Large intestine (tissue), 3 donors: ENCODE results near the gene DTNB. TPM values are rescaled to one million over a fixed set of nuclear protein-coding genes. Genes with fewer than 3 reads are reported as not detected.

Experiments used
- DNase-seq, 2 donors: peaks; one replicate each; pipeline versions ENCODE4 v3.0.0 to v3.0.0-alpha.2; 2013
- H3K27ac ChIP-seq: one replicate; pipeline ENCODE4 v1.5.1; 2013; ENCODE audit warnings: low read length
- H3K27me3 ChIP-seq: 2 replicates; pipeline ENCODE4 v1.6.1; 2013; ENCODE audit warnings: low read length; ENCODE audit not compliant: control insufficient read depth, insufficient read depth
- H3K36me3 ChIP-seq: 2 replicates; pipeline ENCODE4 v1.6.1; 2013; ENCODE audit warnings: low read length; ENCODE audit not compliant: control insufficient read depth, insufficient read depth
- H3K4me1 ChIP-seq: one replicate; pipeline ENCODE4 v1.6.1; 2013; ENCODE audit warnings: low read length; ENCODE audit not compliant: control insufficient read depth, insufficient read depth
- H3K4me3 ChIP-seq: one replicate; pipeline ENCODE4 v1.5.1; 2013; ENCODE audit warnings: low read length
- H3K9me3 ChIP-seq: one replicate; pipeline ENCODE4 v1.6.1; 2013; ENCODE audit warnings: mild to moderate bottlenecking, low read depth, low read length, moderate library complexity; ENCODE audit not compliant: control insufficient read depth
- WGBS: methylation state at CpG from one replicate; pipeline ENCODE4 v1.1.5; 2013; ENCODE audit warnings: low lambda C conversion rate; ENCODE audit not compliant: insufficient coverage; 5-methylcytosine and 5-hydroxymethylcytosine counted together
- polyA plus RNA-seq: library from polyadenylated mRNA; unstranded; fragments of 120-200 nt; gene quantifications from one replicate; pipeline ENCODE4 v1.2.1, GENCODE V29; 2013

The DTNB gene
- polyA plus RNA-seq, 1 donor, result 6.8 TPM

- no peak for DNase-seq
- no peak overlapping the region for H3K4me3 ChIP-seq
- no CpG with 5 or more reads among the region's 17 CpGs for WGBS
- H3K9me3 ChIP-seq, result no peaks in the 10 kb centered on the region
- no peaks in the 10 kb centered on the region for H3K36me3 ChIP-seq
- H3K27me3 ChIP-seq, result no peaks in the 10 kb centered on the region
- H3K27ac ChIP-seq, result no peak overlapping the region
- H3K4me1 ChIP-seq, result peaks cover 46% of the 10 kb centered on the region
Measured at GRCh38 chr2:25375371-25375988, 297.9 kb downstream of the DTNB start.

DNA sequence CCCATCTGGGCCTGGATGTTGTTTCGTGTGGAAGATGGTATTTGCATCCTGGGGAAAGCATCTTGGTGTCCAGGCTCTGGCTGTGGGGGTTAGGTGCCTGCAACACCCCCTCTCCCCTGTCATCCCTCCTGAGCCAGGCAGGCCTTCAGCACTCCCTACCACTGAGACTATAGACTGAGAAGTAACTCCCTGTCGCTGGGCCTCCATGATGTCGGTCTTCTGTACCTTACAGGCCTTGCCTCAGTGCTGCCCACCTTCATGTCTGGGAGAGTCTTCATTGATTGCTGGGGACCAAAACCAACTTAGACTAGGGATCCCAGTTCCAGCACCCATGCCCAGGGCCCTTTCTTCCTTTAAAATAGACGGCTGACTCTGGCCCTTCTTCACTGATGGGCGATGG, 298.6 kb downstream of the DTNB start:
- Histone ChIP-seq H3K27me3 (no peaks in the 10 kb centered on the region), H3K9me3 (no peaks in the 10 kb centered on the region), H3K4me1 (peaks cover 52% of the 10 kb centered on the region), H3K27ac (no peak overlapping the region), H3K4me3 (no peak overlapping the region), H3K36me3 (no peaks in the 10 kb centered on the region)
- no CpG with 5 or more reads among the region's 5 CpGs for WGBS
- DNase-seq, result no peak

- Histone ChIP-seq H3K9me3 (no peaks in the 10 kb centered on the region), H3K27me3 (no peaks in the 10 kb centered on the region), H3K4me1 (peaks cover 55% of the 10 kb centered on the region), H3K27ac (no peak overlapping the region), H3K36me3 (no peaks in the 10 kb centered on the region), H3K4me3 (no peak overlapping the region)
- no peak for DNase-seq
- no CpG with 5 or more reads among the region's 4 CpGs for WGBS
Measured at GRCh38 chr2:25374411-25374810, 299.0 kb downstream of the DTNB start.

- no CpG with 5 or more reads among the region's 20 CpGs for WGBS
- DNase-seq, result no peak
- no peaks in the 10 kb centered on the region for H3K9me3 ChIP-seq
- peaks cover 55% of the 10 kb centered on the region for H3K4me1 ChIP-seq
- no peaks in the 10 kb centered on the region for H3K27me3 ChIP-seq
- no peaks in the 10 kb centered on the region for H3K36me3 ChIP-seq
- no peak overlapping the region for H3K27ac ChIP-seq
- H3K4me3 ChIP-seq, result no peak overlapping the region
Measured at GRCh38 chr2:25373269-25373981, 300.0 kb downstream of the DTNB start.

DNA sequence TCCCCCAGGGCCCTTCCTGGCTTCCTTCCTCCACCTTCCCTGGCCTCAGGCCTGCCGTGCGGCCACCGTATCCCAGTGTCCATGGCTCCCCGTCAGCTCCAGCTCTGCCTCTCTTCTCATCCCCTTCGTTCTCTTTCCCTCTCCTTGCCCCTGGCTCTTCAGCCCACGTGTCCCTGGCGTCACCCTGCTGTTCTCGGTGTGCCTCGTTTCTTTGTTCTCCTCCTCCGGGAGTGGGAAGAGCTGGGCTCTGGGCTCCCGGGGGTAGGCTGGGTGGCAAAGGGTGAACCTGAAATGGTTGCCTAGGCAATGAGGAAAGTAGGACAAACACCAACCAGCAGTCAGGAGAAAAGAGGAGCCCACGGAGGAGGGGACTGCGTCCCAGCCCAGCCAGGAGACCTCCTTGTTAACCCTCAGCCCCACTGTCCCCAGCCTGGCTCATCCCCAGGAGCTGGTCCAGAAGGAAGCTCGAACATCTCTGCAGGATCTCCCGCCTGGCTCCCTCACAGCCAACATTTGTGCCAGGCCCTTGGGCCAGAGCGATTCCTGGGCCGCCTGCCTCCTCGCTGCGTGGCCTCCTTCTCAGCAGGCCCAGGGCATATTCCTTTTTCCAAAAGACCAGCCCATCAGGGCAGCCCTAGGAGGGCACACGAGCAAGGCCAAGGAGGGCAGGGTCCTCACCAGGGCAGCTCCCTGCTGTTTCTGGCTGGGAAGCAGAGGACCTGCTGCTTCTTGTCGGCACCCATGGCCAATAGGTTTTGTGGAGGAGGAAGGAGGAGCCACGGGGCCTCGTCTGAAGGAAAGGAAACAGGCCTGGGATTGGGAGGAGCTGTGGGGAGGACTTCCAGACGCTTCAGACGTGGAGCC, 300.7 kb downstream of the DTNB start:
- Histone ChIP-seq H3K4me1 (peaks cover 55% of the 10 kb centered on the region), H3K36me3 (no peaks in the 10 kb centered on the region), H3K4me3 (no peak overlapping the region), H3K27me3 (no peaks in the 10 kb centered on the region), H3K9me3 (no peaks in the 10 kb centered on the region), H3K27ac (peak overlapping the region; percentile 29)
- peak in 1 of 2 donors; percentile 33 for DNase-seq
- 53% methylated on average over 4 of the region's 25 CpGs for WGBS

DNA sequence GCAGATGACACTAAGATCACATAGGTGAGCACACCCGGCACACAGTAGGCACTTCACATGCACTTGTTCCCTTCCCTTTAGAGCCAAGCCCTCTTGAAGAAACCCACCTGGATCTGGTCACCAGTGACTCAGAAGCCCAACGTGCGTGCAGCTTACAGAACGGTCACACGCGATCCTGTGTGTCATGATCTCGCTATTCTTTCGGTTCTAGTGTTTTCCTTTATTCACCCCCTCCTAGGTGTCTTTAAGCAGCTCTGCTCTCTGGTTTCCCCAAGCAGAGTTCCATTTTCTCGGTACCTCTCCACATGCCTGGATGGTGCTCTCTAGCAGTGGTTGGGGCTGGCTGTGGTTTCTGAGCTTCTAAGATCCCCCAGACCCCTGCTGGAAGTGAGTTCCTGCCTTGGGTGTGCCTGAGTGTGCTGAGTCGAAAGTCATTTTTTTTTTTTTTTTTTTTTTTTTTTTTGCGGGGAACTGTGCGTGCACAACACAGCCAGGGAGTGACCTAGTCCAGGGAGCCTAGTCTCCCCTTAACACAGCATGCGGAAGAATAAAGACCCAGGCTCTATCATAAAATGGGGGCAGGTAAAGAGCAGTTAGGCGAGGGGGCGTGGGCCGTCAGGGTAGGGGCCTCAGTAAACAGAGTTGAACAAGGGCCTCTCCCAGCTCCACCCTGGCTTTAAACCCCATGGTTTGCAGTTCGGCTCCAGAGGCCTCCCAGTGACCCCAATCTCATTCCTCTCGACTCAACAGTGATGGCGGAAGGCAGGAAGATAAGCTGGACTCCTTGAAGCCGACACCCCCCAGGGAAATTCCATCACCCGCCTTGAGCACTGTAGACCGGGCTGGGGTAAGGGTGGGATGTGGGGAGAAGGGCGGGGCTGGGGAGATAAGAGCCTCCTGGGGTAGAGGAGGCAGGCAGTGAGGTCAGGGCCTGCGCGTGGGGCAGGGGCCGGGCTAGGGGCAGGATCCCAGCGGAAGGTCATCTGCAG, 301.8 kb downstream of the DTNB start:
- DNase-seq, result peak; percentile 70 to 85
- no peaks in the 10 kb centered on the region for H3K36me3 ChIP-seq
- H3K9me3 ChIP-seq, result no peaks in the 10 kb centered on the region
- no peaks in the 10 kb centered on the region for H3K27me3 ChIP-seq
- H3K4me3 ChIP-seq, result no peak overlapping the region
- H3K4me1 ChIP-seq, result peaks cover 47% of the 10 kb centered on the region
- peak overlapping the region; percentile 29 for H3K27ac ChIP-seq
- 76% methylated on average over 5 of the region's 27 CpGs for WGBS

DNA sequence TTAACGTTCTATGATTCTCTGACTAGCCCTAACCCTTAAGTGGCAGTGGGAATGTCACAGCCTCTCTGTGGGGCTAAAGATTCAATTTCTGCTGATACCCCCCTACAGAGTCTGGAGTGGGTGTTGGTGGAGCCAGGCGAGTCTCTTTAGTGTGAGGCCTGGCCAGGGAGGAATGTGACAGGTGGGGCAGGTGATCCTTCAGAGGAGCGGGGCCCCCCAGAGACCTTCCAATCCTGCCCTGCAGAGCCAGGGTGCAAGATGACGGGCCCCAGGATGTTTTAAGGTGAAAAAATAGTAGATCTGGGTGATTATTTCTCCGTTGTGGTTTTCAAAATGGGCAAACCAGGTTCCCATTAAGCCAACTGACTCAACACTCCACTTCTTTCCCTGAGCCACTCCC, 303.5 kb downstream of the DTNB start:
- no peak for DNase-seq
- no peak overlapping the region for H3K27ac ChIP-seq

GRCh38 chr2:25369439-25369838, 303.9 kb downstream of the DTNB start:
- H3K4me1 ChIP-seq, result peaks cover 36% of the 10 kb centered on the region
- no peaks in the 10 kb centered on the region for H3K9me3 ChIP-seq
- H3K4me3 ChIP-seq, result no peak overlapping the region
- H3K27me3 ChIP-seq, result no peaks in the 10 kb centered on the region
- no peak overlapping the region for H3K27ac ChIP-seq
- no CpG with 5 or more reads among the region's 4 CpGs for whole genome bisulfite sequencing
- DNase-seq, result no peak
- H3K36me3 ChIP-seq, result no peaks in the 10 kb centered on the region

More for the DNA sequence above, 303.5 kb downstream of the DTNB start:
- Histone ChIP-seq H3K4me3 (no peak overlapping the region), H3K9me3 (no peaks in the 10 kb centered on the region), H3K36me3 (no peaks in the 10 kb centered on the region), H3K4me1 (peaks cover 36% of the 10 kb centered on the region), H3K27me3 (no peaks in the 10 kb centered on the region)
- no CpG with 5 or more reads among the region's 5 CpGs for WGBS

- H3K27ac ChIP-seq, result no peak overlapping the region
- no peaks in the 10 kb centered on the region for H3K27me3 ChIP-seq
- WGBS, result no CpG with 5 or more reads among the region's 4 CpGs
- H3K36me3 ChIP-seq, result no peaks in the 10 kb centered on the region
- no peaks in the 10 kb centered on the region for H3K9me3 ChIP-seq
- peaks cover 36% of the 10 kb centered on the region for H3K4me1 ChIP-seq
- DNase-seq, result no peak
- H3K4me3 ChIP-seq, result no peak overlapping the region
Measured at GRCh38 chr2:25368660-25369059, 304.7 kb downstream of the DTNB start.
